Mucosa of rectum (tissue), 2 donors: ENCODE results near the gene COQ4.

Source experiments
- H3K27ac ChIP-seq, 2 donors: one replicate each; pipeline ENCODE4 v1.7.0; 2013; ENCODE audit warnings: inconsistent platforms in 2 of 2, low read depth in 2 of 2, low read length in 2 of 2
- H3K27me3 ChIP-seq, 2 donors: one replicate each; pipeline ENCODE4 v1.7.0; 2013; ENCODE audit warnings: low read length in 2 of 2; ENCODE audit not compliant: control insufficient read depth in 2 of 2, insufficient read depth in 2 of 2
- H3K36me3 ChIP-seq, 2 donors: one replicate each; pipeline ENCODE4 v1.7.0; 2013; ENCODE audit warnings: low read length in 2 of 2; ENCODE audit not compliant: control insufficient read depth in 2 of 2, insufficient read depth in 2 of 2
- H3K4me1 ChIP-seq, 2 donors: one replicate each; pipeline ENCODE4 v1.7.0; 2013; ENCODE audit warnings: low read length in 2 of 2, mild to moderate bottlenecking in 1 of 2; ENCODE audit not compliant: control insufficient read depth in 2 of 2, insufficient read depth in 2 of 2
- H3K4me3 ChIP-seq, 2 donors: one replicate each; pipeline ENCODE4 v1.7.0; 2013; ENCODE audit warnings: low read length in 2 of 2
- H3K9ac ChIP-seq, 2 donors: one replicate each; pipeline ENCODE4 v1.7.0; 2013; ENCODE audit warnings: low read length in 2 of 2, low read depth in 1 of 2, mild to moderate bottlenecking in 1 of 2
- H3K9me3 ChIP-seq, 2 donors: one replicate each; pipeline ENCODE4 v1.7.0; 2013; ENCODE audit warnings: low read length in 2 of 2; ENCODE audit not compliant: control insufficient read depth in 2 of 2
- donor health status: healthy.
- donor health status: Normal muscosa, but diverticular disease.

Gene COQ4

DNA sequence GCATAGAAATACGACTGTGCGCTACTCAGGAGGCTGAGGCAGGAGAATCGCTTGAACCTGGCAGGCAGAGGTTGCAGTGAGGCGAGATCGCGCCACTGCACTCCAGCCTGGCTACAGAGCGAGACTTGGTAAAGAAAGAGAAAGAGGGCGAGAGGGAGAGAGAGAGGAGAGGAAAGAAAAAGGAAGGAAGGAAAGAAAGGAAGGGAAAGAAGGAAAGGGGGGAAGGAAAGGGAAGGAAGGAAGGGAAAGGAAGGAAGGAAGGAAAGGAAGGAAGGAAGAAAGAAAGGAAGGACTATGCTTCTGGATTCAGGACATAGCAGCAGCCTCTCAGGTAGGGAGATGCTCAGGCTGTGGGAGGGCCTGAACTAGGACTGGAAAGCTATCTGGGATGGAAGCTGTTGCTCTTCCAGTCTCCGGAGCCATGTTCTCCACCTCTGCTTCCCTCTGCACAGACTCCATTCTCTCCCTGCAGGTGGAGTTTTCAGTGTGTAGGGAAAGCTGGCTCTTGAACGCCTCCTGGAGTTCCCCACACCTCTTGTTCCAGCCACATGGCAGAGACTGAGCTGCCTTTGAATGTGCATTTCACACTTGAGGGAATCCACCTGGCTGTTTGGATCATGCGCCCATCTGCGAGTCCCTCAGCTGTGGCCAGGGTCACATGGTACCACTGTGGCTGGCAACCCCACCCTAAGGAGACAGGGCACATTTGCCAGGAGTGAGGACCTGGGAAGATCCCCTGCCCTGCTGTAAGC, 37.4 kb upstream of the COQ4 start:
- Histone ChIP-seq H3K27ac (no peak overlapping the region), H3K4me3 (no peak overlapping the region), H3K36me3 (peaks cover 0 to 10% of the 10 kb centered on the region in 2 donors), H3K9me3 (no peaks in the 10 kb centered on the region), H3K9ac (no peak overlapping the region), H3K27me3 (no peaks in the 10 kb centered on the region), H3K4me1 (no peaks in the 10 kb centered on the region)

DNA sequence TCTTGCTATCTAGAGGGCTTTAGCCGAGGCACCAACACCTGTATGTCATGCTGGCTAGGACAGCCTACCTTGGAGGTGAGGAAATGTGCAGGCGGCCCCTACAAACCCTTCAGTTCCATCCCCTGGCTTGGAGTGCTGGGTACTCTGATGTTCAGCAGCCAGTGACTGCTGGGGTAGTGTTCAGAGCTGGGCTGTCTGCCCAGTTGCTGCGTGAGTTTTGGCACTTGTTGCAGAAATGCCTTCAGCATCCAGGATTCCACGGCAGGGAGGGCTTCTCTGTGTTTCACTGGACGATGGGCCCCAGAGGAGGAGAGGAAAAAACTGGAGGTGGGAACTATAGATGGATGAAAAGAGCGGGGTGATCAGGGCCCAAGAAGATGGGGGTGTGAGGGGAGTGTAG, 36.2 kb upstream of the COQ4 start:
- H3K4me1 ChIP-seq: no peaks in the 10 kb centered on the region
- H3K4me3 ChIP-seq: no peak overlapping the region
- no peak overlapping the region for H3K9ac ChIP-seq
- no peak overlapping the region for H3K27ac ChIP-seq
- no peaks in the 10 kb centered on the region for H3K9me3 ChIP-seq
- no peaks in the 10 kb centered on the region for H3K27me3 ChIP-seq
- peaks cover 0 to 10% of the 10 kb centered on the region in 2 donors for H3K36me3 ChIP-seq

DNA sequence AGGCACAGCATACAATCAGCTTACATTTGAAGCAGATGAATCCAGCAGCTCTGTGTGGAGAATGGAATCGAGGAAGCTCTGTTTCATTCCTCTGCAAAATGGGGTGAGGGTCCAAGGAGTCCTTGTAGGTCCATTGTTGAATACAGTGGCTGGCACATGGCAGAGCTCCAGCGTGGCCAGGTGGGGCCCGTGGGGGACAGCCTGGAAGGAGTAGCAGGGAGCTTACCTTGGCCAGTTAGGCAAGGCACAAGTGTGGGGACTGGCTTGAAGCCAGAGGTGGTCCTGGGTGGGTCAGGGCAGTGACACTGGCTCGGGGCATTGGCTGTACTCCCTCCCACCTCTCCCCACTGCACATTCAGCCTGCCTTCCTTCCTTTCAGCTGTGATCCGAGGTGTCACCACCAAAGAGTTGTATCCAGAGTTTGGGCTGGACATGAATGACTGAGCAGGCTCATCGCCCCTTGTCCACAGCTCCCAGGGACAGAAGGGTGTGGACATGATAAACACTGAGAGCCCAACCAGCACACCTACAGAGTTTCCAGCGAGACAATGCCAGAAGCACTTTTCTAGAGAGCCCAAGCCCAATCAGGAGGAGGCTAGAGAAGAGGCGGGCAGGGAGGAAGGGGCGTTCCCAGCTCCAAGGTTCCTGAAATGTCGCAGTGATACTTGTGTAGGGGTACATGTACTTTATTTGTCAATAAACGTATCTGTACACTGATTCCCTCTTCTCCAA, 34.2 kb upstream of the COQ4 start:
- Histone ChIP-seq H3K36me3 (peaks cover 0 to 10% of the 10 kb centered on the region in 2 donors), H3K9ac (no peak overlapping the region), H3K4me3 (no peak overlapping the region), H3K4me1 (no peaks in the 10 kb centered on the region), H3K27ac (no peak overlapping the region), H3K27me3 (no peaks in the 10 kb centered on the region), H3K9me3 (no peaks in the 10 kb centered on the region)

DNA sequence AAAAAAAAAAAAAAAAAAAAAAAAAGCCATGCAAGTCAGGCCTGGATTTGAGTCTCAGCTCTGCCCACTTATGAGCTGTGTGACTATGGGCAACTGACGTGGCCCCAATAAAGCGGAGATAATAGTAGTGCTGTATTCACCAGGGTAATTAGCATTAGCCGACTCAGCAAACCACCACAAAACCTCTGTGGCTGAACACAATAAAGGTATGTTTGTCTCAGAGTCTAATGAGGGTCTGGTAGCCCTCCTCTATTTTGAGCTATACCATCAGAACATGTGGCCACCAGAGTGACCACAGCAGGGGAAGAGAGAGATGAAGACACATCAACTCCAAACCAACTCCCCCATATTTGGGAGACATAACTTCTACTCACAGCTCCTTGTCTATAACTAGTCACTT, 30.6 kb upstream of the COQ4 start:
- H3K4me1 ChIP-seq: peaks cover 13 to 14% of the 10 kb centered on the region in 2 donors
- no peak overlapping the region for H3K4me3 ChIP-seq
- no peak overlapping the region for H3K9ac ChIP-seq
- H3K27me3 ChIP-seq: no peaks in the 10 kb centered on the region
- no peaks in the 10 kb centered on the region for H3K36me3 ChIP-seq
- H3K27ac ChIP-seq: no peak overlapping the region
- no peaks in the 10 kb centered on the region for H3K9me3 ChIP-seq

DNA sequence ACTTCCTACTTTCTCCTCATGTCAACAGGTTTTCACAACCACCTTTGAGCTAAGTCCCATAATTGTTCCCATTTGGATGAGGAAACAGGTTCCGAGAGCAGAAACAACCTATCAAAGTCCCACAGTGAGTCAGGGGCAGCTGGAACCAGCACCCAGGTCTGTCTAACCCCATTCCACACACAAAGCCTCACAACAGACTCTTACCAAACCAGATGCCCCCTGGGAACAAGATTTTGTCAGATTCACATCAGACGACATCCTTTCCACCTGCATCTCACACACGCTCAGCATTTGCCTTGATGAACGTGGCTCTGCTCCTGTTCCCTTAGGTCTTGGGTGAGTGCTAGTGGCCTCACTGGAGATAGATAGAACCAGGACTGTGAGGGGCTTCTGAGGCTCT, 29.5 kb upstream of the COQ4 start:
- Histone ChIP-seq H3K4me3 (no peak overlapping the region), H3K4me1 (peaks cover 17 to 19% of the 10 kb centered on the region in 2 donors), H3K27ac (no peak overlapping the region), H3K9ac (no peak overlapping the region), H3K9me3 (no peaks in the 10 kb centered on the region), H3K27me3 (no peaks in the 10 kb centered on the region), H3K36me3 (no peaks in the 10 kb centered on the region)

DNA sequence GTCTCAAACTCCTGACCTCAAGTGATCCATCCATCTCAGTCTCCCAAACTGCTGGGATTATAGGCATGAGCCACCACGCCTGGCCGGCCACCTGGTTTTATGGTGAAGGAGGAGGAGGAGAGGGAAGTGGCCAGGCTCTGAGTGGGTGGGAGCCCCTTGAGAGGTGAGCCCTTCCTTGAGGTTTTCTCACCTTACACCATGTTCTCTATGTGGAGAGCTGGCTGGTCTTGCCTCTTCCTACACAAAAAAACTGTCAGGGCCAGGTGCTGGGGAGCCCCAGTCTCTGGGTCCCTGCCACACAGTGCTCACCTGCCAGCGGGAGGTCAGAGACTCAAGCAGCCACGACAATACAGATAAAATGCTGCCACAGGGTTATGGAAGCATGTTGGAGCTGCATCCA, 28.5 kb upstream of the COQ4 start:
- Histone ChIP-seq H3K9ac (no peak overlapping the region), H3K4me1 (peaks cover 17 to 25% of the 10 kb centered on the region in 2 donors), H3K4me3 (no peak overlapping the region), H3K9me3 (no peaks in the 10 kb centered on the region), H3K36me3 (no peaks in the 10 kb centered on the region), H3K27me3 (no peaks in the 10 kb centered on the region), H3K27ac (no peak overlapping the region)

DNA sequence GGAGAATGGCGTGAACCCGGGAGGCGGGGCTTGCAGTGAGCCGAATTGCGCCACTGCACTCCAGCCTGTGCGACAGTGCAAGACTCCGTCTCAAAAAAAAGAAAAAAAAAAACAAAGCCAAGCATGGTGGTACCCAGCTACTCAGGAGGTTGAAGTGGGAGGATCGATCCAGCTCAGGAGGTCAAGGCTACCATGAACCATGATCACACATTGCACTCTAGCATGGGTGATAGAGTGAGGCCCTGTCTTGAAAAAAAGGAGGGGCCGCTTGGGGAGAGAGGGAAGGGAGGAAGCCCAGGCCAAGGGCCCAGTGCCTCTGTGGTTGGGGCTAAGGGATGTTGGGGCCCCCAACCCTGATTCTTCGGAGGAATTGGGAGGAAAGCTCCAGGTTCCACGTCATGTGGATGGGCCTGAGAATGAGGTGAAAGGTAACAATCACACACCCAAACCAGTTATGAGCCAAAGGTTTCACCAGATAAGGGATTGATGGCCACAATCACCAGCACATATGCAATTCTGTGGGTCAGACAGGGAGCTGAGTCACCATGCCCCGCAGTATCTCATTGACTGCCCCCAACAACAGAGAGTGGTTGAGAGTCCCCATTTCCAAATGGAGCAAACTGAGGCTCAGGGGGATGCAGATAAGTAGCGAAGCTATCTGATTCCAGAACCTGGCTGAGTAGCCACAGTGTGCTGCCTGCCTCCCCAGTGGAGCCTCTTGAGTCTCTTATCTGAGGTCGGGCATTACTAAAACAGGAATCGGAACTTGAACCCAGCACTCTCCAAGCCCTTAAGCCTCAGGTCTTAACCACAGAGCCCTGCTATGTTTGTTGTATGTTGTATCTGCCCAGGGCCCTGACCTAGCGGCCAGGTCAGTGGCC, 26.1 kb upstream of the COQ4 start:
- Histone ChIP-seq H3K27me3 (no peaks in the 10 kb centered on the region), H3K36me3 (no peaks in the 10 kb centered on the region), H3K4me3 (peak overlapping the region in 1 of 2 donors; percentile 33), H3K4me1 (peaks cover 17 to 26% of the 10 kb centered on the region in 2 donors), H3K9me3 (no peaks in the 10 kb centered on the region), H3K9ac (peak overlapping the region; percentile 3 to 11), H3K27ac (peak overlapping the region; percentile 59 to 64)

DNA sequence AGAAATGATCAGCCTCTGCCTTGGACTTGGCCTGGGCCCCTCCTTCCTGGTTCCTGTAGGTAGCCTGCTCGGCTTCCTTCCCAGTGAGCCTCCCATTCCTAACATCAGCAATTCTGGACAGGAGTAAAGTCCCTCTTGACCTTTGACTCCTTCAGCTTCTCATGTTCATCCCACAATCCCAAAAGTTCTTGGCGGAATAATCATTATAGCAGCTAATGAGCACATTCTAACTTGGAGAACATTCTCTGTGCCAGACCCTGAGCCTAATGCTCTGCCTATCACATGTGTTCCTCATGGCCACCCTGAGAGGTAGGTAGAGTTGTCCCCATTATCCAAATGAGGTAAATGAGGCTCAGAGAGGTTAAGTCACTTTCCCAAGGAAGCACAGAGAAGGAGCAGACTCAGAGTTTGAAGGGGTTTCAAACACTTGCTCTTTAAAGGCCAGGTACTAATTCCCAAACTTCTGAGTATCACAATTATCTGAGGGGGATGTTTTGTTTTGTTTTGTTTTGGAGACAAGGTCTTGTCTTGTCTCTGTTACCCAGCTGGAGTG, 25.3 kb upstream of the COQ4 start:
- Histone ChIP-seq H3K4me3 (peak overlapping the region in 1 of 2 donors; percentile 33), H3K9me3 (no peaks in the 10 kb centered on the region), H3K27ac (peak overlapping the region; percentile 59 to 64), H3K4me1 (peaks cover 17 to 26% of the 10 kb centered on the region in 2 donors), H3K36me3 (no peaks in the 10 kb centered on the region), H3K27me3 (no peaks in the 10 kb centered on the region), H3K9ac (no peak overlapping the region)

DNA sequence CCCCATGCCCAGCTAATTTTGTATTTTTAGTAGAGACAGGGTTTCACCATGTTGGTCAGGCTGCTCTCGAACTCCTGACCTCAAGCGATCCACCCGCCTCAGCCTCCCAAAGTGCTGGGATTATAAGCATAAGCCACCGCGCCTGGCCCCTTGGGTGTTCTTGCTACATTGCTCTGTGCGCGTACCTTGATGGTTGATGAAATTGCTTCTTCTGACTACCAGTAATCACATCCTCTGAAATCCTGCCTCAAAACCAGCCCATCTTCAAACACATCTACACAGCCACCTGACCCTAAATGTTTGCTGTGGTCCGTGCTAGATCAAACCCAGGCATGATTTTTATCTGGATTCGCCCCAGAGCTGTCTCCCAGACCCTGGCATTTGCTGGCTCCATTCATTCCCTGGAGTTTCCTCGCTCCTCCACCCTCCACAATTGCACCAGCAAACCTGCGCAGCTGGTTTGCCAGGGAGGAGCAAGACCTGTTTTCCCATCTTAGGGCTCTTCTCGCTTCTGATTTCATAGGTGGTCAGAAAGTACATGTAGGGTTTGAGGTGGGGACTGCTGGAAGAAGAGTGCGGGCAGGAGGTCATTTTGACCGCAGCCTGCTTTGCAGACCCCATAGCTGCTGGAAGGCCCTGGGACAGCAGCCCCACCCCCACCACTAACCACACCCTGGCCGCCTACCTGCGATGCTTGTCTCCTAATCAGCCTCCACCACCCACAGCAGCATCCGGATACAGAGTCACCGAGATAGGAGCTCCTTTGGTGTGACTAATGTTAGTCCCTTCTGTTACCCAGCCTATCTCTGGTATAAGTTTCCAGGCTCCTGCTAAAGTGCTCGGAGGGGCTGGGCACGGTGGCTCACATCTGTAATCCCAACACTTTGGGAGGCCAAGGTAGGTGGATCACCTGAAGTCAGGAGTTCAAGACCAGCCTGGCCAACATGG, 23.8 kb upstream of the COQ4 start:
- Histone ChIP-seq H3K36me3 (no peaks in the 10 kb centered on the region), H3K27me3 (no peaks in the 10 kb centered on the region), H3K27ac (peak overlapping the region; percentile 38 to 63), H3K9ac (peak overlapping the region in 1 of 2 donors; percentile 43), H3K9me3 (no peaks in the 10 kb centered on the region), H3K4me3 (peak overlapping the region in 1 of 2 donors; percentile 20), H3K4me1 (peaks cover 17 to 26% of the 10 kb centered on the region in 2 donors)
